GM08714 (cell line): ENCODE data around the gene OBSCN.

Source experiments
- H3K4me3 ChIP-seq: fragments of 200-500 bp; sonication (Bioruptor generic); 2 replicates; pipeline ENCODE4 v1.5.1; 2014; ENCODE audit warnings: mild to moderate bottlenecking, low read length, inconsistent platforms
- ZNF274 ChIP-seq: IDR thresholded peaks from 2 replicates; pipeline ENCODE4 v1.6.1; 2012; ENCODE audit warnings: mild to moderate bottlenecking, low read depth, low read length

The OBSCN gene

GRCh38 chr1:228366062-228366865, 158.4 kb downstream of the OBSCN start:
- no peak for TF ChIP-seq ZNF274

GRCh38 chr1:228366866-228367741, 159.3 kb downstream of the OBSCN start:
- no peak for TF ChIP-seq ZNF274
- H3K4me3 ChIP-seq = no peak overlapping the region

More at GRCh38 chr1:228366062-228366865, 158.4 kb downstream of the OBSCN start:
- no peak overlapping the region for H3K4me3 ChIP-seq

GRCh38 chr1:228367798-228368791, 160.3 kb downstream of the OBSCN start:
- no peak for TF ChIP-seq ZNF274
- no peak overlapping the region for H3K4me3 ChIP-seq

- no peak for TF ChIP-seq ZNF274
Measured at GRCh38 chr1:228368801-228369607, 161.2 kb downstream of the OBSCN start.

GRCh38 chr1:228369608-228370438, 162.0 kb downstream of the OBSCN start:
- H3K4me3 ChIP-seq = no peak overlapping the region
- TF ChIP-seq ZNF274 = no peak

More at GRCh38 chr1:228368801-228369607, 161.2 kb downstream of the OBSCN start:
- no peak overlapping the region for H3K4me3 ChIP-seq

- no peak for TF ChIP-seq ZNF274
- no peak overlapping the region for H3K4me3 ChIP-seq
Measured at GRCh38 chr1:228370439-228370940, 162.6 kb downstream of the OBSCN start.

GRCh38 chr1:228370941-228371740, 163.3 kb downstream of the OBSCN start:
- H3K4me3 ChIP-seq = no peak overlapping the region
- TF ChIP-seq ZNF274 = no peak

GRCh38 chr1:228371741-228372182, 163.9 kb downstream of the OBSCN start:
- no peak overlapping the region for H3K4me3 ChIP-seq
- TF ChIP-seq ZNF274 = no peak

- H3K4me3 ChIP-seq = no peak overlapping the region
- no peak for TF ChIP-seq ZNF274
Measured at GRCh38 chr1:228372183-228373003, 164.5 kb downstream of the OBSCN start.

GRCh38 chr1:228373004-228373680, 165.3 kb downstream of the OBSCN start:
- no peak for TF ChIP-seq ZNF274
- H3K4me3 ChIP-seq = no peak overlapping the region
